ENCODE data around the gene FES.
A peak's percentile ranks its signal among the peaks of the same experiment; 100 is the strongest.

FES gene

GRCh38 chr15:90876046-90876445 lies 8.3 kb upstream of the FES start:
- no peak for DNase-seq (ENCODE audit: low read depth in 2 of 2)

GRCh38 chr15:90876512-90877170 lies 7.7 kb upstream of the FES start:
- DNase-seq (ENCODE audit: low read depth in 2 of 2), result no peak

DNA sequence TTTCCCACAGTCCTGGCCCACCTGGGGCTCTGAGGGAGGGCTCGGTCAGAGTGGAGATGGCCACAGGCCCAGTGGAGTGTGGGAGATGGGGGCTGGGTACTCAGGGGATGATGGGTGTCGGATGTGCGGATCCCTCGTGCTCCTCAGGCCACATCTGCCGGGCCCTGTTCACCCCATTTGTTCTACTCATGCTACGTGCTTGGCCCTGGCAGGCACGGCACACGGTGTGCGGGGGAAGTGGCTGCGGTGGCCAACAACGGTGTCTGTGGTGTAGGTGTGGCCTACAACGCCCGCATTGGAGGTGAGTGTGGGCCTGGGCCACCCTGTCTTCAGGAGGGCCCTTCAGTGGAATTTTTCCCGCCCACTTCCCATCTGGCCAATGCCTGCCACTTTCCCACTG lies 7.0 kb upstream of the FES start:
- DNase-seq (ENCODE audit: low read depth in 2 of 2), result no peak

DNA sequence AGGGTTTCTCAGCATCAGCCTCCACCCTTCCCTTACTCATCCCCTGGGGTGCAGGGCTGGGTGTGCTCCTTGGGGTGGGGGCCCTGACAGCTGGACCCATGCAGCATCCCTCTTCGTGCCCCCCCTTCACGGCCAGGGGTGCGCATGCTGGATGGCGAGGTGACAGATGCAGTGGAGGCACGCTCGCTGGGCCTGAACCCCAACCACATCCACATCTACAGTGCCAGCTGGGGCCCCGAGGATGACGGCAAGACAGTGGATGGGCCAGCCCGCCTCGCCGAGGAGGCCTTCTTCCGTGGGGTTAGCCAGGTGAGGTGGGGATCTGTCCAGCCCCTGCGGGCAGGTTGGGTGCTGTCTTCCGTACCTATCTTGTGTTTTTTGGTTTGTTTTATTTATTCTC lies 6.3 kb upstream of the FES start:
- no peak for DNase-seq (ENCODE audit: low read depth in 2 of 2)

GRCh38 chr15:90878660-90879059 lies 5.6 kb upstream of the FES start:
- no peak for DNase-seq (ENCODE audit: low read depth in 2 of 2)

DNA sequence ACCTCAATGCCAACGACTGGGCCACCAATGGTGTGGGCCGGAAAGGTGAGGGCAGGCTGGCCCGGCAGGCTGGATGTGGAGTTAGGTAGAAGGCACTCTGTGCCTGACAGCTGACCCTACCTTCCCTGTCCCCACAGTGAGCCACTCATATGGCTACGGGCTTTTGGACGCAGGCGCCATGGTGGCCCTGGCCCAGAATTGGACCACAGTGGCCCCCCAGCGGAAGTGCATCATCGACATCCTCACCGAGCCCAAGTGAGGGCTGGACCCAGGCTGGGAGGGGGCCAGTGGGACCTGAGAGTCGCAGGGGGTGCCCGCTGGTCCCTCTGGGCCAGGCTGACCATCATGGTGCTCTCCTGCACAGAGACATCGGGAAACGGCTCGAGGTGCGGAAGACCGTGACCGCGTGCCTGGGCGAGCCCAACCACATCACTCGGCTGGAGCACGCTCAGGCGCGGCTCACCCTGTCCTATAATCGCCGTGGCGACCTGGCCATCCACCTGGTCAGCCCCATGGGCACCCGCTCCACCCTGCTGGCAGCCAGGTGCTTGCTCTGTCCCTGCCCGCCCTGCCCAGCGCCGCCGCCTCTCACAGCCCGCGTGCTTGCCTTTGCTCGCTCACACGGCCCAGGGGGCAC lies 4.5 kb upstream of the FES start:
- DNase-seq (ENCODE audit: low read depth in 2 of 2), result no peak

DNA sequence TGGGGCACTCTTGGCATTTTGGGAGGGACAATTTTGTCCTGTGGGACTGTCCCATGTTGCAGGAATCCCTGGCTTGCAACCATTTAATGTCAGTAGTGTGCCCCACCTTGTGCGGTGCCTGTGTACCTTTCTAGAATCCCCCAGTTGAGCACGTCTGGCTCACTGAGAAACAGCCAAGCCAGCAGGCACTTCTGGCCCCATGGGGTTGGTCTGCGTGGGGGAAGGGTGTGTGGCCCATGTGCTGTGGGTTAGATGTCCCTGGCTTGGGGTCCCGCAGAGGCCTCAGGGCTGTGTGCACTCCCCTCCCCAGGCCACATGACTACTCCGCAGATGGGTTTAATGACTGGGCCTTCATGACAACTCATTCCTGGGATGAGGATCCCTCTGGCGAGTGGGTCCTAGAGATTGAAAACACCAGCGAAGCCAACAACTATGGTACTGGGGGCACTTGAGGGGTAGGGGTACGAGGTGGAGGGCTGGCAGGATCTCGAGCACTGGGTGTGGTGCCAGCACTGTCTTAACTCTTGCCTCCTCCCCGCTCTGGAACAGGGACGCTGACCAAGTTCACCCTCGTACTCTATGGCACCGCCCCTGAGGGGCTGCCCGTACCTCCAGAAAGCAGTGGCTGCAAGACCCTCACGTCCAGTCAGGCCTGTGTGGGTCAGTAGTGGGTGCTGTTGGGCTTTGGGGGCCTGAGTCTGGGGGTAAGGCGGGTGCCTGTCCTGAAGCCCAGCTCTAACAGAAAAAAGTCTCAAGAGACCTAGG lies 3.7 kb upstream of the FES start:
- no peak for DNase-seq (ENCODE audit: low read depth in 2 of 2)

GRCh38 chr15:90881181-90881977 lies 2.9 kb upstream of the FES start:
- no peak for DNase-seq (ENCODE audit: low read depth in 2 of 2)

- no peak for DNase-seq (ENCODE audit: low read depth in 2 of 2)
Measured at GRCh38 chr15:90881978-90882721, 2.2 kb upstream of the FES start.

DNA sequence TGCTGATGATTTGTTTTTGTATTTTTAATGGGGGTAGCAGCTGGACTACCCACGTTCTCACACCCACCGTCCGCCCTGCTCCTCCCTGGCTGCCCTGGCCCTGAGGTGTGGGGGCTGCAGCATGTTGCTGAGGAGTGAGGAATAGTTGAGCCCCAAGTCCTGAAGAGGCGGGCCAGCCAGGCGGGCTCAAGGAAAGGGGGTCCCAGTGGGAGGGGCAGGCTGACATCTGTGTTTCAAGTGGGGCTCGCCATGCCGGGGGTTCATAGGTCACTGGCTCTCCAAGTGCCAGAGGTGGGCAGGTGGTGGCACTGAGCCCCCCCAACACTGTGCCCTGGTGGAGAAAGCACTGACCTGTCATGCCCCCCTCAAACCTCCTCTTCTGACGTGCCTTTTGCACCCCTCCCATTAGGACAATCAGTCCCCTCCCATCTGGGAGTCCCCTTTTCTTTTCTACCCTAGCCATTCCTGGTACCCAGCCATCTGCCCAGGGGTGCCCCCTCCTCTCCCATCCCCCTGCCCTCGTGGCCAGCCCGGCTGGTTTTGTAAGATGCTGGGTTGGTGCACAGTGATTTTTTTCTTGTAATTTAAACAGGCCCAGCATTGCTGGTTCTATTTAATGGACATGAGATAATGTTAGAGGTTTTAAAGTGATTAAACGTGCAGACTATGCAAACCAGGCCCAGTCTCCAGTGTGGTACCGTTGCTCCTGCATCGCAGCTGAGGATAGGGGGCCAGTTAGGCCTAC lies 1.4 kb upstream of the FES start:
- no peak for DNase-seq (ENCODE audit: low read depth in 2 of 2)

- no peak for DNase-seq (ENCODE audit: low read depth in 2 of 2)
Measured at GRCh38 chr15:90883526-90883975, 753 bp upstream of the FES start.

GRCh38 chr15:90884719-90885431 lies 571 bp downstream of the FES start:
- no peak for DNase-seq (ENCODE audit: low read depth in 2 of 2)

DNA sequence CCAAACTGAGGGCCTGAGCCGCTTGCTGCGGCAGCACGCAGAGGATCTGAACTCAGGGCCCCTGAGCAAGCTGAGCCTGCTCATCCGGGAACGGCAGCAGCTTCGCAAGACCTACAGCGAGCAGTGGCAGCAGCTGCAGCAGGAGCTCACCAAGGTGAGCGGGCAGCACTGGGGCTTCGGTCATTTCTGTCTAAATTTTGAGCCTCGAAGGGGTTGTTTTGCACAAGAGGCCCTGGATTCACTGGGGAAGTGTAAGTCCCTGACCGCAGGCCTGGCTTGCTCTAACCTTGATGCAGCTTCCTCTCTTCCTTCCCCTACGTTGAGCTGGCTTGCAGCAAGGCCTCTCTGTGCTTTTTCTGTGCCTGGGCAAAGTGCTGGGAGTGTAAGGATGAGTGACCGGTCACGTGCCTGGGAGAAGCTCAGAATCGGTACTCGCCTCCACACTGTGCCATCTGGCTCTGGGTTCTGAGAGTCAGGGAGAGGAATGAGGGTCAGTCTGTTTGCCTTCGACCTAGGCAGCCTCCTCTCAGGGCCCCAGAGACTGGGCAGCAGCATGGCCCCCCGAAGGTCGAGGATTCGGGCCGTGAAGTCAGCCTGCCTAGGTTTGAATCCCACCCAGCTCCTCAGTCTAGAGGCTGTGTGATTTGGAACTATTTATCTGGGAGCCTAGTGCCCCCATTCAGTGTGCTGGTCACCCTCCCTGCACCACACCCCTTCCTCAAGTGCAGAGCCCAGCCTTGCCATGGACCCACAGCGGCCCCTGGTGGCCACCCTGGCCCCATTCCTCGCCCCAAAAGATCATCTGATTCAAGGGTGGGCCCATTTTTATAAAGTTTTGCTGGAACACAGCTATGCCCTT lies 1.4 kb downstream of the FES start:
- DNase-seq (ENCODE audit: low read depth in 2 of 2), result peak; percentile 63 to 82

- no peak for DNase-seq (ENCODE audit: low read depth in 2 of 2)
Measured at GRCh38 chr15:90886291-90886614, 1.9 kb downstream of the FES start.

DNA sequence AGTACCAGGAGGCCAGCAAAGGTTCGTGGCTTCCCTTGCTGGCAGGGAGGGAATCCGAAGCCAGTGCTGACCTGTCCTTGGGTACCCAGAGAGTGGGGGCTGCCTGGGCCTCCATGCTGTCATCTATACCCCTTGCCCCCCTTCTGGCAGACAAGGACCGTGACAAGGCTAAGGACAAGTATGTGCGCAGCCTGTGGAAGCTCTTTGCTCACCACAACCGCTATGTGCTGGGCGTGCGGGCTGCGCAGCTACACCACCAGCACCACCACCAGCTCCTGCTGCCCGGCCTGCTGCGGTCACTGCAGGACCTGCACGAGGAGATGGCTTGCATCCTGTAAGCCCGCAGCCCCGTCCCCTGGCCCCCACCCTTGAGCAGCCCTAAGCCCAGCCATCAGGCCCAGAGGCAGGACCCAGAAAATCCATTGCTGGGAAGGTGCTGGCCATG lies 2.8 kb downstream of the FES start:
- DNase-seq (ENCODE audit: low read depth in 2 of 2), result no peak

DNA sequence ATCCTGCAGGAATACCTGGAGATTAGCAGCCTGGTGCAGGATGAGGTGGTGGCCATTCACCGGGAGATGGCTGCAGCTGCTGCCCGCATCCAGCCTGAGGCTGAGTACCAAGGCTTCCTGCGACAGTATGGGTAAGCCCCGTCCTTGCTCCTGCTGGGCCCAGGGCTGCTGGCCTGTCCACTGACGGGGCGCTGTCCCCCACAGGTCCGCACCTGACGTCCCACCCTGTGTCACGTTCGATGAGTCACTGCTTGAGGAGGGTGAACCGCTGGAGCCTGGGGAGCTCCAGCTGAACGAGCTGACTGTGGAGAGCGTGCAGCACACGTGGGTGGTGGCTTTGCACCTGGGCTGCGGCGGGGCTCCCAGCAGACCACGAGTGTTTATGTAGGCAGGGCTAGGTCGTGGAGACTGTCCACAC lies 5.0 kb downstream of the FES start:
- no peak for DNase-seq (ENCODE audit: low read depth in 2 of 2)

DNA sequence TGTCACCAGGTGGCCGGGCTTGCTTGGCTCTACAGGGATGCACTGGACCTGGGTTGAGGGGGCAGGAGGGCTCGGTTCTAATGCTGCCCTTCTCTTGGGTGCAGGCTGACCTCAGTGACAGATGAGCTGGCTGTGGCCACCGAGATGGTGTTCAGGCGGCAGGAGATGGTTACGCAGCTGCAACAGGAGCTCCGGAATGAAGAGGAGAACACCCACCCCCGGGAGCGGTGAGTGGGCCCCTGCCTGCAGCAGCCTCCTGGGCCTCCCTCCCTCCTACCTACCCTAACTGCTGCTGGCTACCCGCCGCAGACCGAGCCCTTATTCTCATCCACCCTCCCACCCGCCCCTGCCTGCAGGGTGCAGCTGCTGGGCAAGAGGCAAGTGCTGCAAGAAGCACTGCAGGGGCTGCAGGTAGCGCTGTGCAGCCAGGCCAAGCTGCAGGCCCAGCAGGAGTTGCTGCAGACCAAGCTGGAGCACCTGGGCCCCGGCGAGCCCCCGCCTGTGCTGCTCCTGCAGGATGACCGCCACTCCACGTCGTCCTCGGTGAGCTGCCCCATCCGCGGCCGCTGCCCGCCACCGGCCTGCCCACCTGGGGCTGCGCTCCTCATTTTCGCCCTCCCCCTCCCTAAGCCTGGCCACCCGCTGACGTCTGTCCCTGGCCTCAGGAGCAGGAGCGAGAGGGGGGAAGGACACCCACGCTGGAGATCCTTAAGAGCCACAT lies 5.6 kb downstream of the FES start:
- DNase-seq (ENCODE audit: low read depth in 2 of 2), result no peak

DNA sequence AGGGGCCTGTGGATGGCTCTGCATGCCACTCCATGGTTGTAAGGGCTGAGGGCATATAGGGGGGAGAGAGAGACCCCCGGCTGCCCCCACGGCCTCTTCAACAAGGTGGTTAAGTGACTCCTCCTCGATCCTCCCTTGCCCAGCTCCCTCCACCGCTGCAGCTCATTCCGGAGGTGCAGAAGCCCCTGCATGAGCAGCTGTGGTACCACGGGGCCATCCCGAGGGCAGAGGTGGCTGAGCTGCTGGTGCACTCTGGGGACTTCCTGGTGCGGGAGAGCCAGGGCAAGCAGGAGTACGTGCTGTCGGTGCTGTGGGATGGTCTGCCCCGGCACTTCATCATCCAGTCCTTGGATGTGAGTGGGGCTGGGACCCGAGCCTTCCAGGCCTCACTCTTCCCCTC lies 6.5 kb downstream of the FES start:
- no peak for DNase-seq (ENCODE audit: low read depth in 2 of 2)
